ENCODE data around the gene EHD1. TPM values are rescaled to one million over a fixed set of nuclear protein-coding genes. Genes with fewer than 3 reads are reported as not detected.

EHD1 gene
- total and polyA plus RNA-seq, 9 of the 15 experiments (the other 6 are each of a cell fraction or from before 2014, with no cell fraction given): 0.46 to 65.0 (median 16.4) TPM

DNA sequence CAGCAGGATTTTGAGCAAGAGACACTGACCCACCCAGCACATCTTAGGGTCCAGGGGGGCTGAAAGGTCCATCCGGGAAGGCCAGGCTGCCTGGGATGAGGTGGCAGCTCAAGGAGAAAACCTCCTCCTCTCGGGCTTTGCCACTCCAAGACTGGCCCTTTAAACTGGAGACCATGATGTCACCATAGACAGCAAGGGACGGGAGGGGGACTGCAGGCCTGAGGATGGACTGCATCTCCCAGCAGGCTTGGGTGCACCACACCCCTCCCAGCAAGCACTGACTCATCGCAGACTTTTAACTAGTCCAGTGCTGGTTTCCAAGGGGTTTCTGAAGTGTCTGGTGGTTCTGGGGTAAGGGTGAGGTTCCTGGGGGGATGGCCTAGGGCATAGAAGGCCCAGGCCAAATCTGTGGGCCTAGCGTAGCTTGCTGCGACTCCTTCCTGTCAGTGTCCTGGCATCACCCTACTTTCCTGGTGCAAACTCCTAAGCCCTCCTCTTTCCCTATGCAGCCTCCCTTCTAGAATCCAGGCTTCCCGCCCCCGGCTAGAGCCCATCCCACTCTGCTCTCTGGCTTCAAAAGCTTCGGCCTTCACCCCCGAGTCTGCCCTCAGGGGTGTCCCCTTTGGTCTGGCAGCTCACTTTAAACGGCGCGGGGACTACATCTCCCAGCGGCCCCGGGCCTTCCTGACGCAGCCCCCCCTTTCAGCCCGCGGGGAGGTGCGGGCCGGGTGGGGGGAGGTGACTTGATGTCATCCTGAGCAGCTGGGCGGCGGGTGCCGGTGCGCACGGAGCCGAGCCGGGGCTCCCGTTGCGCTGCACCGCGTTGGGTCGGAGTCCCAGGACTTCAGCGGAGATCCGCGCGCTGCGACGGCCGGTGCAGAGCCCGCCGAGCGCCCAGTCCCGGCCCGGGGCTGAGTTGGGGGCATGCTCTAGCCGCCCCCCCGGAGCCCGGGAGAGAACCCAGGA, 45.8 kb upstream of the EHD1 start, which contains the start of gene PPP2R5B (continued):
- TF ChIP-seq, protein P1, sequence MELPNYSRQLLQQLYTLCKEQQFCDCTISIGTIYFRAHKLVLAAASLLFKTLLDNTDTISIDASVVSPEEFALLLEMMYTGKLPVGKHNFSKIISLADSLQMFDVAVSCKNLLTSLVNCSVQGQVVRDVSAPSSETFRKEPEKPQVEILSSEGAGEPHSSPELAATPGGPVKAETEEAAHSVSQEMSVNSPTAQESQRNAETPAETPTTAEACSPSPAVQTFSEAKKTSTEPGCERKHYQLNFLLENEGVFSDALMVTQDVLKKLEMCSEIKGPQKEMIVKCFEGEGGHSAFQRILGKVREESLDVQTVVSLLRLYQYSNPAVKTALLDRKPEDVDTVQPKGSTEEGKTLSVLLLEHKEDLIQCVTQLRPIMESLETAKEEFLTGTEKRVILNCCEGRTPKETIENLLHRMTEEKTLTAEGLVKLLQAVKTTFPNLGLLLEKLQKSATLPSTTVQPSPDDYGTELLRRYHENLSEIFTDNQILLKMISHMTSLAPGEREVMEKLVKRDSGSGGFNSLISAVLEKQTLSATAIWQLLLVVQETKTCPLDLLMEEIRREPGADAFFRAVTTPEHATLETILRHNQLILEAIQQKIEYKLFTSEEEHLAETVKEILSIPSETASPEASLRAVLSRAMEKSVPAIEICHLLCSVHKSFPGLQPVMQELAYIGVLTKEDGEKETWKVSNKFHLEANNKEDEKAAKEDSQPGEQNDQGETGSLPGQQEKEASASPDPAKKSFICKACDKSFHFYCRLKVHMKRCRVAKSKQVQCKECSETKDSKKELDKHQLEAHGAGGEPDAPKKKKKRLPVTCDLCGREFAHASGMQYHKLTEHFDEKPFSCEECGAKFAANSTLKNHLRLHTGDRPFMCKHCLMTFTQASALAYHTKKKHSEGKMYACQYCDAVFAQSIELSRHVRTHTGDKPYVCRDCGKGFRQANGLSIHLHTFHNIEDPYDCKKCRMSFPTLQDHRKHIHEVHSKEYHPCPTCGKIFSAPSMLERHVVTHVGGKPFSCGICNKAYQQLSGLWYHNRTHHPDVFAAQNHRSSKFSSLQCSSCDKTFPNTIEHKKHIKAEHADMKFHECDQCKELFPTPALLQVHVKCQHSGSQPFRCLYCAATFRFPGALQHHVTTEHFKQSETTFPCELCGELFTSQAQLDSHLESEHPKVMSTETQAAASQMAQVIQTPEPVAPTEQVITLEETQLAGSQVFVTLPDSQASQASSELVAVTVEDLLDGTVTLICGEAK (IDR thresholded peaks at IDR 0.05): peak; percentile 76
- TF ChIP-seq, protein P1 (CRISPR knock-in tag; IDR thresholded peaks at IDR 0.05): no peak
- peak in 1 of 2 experiments; percentile 38; a peak in 2 of 4 replicates for TF ChIP-seq RCOR1 (IDR thresholded peaks at IDR 0.05; ENCODE audit: borderline replicate concordance in 1 of 2, low read depth in 2 of 2, low read length in 2 of 2)
- peak; percentile 47 for TF ChIP-seq MEIS2 (IDR thresholded peaks at IDR 0.05; ENCODE audit: partially characterized antibody)
- TF ChIP-seq, protein P2, sequence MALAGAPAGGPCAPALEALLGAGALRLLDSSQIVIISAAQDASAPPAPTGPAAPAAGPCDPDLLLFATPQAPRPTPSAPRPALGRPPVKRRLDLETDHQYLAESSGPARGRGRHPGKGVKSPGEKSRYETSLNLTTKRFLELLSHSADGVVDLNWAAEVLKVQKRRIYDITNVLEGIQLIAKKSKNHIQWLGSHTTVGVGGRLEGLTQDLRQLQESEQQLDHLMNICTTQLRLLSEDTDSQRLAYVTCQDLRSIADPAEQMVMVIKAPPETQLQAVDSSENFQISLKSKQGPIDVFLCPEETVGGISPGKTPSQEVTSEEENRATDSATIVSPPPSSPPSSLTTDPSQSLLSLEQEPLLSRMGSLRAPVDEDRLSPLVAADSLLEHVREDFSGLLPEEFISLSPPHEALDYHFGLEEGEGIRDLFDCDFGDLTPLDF (CRISPR knock-in tag; IDR thresholded peaks at IDR 0.05): peak; percentile 86; the same call in 1 of the 2 replicates
- TF ChIP-seq NFRKB (IDR thresholded peaks at IDR 0.05; ENCODE audit: low read depth): peak; percentile 39; the same call in 1 of the 2 replicates
- TF ChIP-seq SMAD3 (CRISPR knock-in tag; conservative IDR thresholded peaks at IDR 0.05): no peak
- TF ChIP-seq JUN (IDR thresholded peaks at IDR 0.05; ENCODE audit: borderline replicate concordance, low read depth, low read length): peak; percentile 100
- TF ChIP-seq JUN (CRISPR knock-in tag; IDR thresholded peaks at IDR 0.05; ENCODE audit: borderline replicate concordance): peak; percentile 87; the same call in 1 of the 2 replicates
- peak in 1 of 2 experiments; percentile 99; a peak in 2 of 4 replicates for TF ChIP-seq KDM4B (IDR thresholded peaks at IDR 0.05; ENCODE audit: borderline replicate concordance in 2 of 2, low read depth in 1 of 2)
- TF ChIP-seq, protein P3, sequence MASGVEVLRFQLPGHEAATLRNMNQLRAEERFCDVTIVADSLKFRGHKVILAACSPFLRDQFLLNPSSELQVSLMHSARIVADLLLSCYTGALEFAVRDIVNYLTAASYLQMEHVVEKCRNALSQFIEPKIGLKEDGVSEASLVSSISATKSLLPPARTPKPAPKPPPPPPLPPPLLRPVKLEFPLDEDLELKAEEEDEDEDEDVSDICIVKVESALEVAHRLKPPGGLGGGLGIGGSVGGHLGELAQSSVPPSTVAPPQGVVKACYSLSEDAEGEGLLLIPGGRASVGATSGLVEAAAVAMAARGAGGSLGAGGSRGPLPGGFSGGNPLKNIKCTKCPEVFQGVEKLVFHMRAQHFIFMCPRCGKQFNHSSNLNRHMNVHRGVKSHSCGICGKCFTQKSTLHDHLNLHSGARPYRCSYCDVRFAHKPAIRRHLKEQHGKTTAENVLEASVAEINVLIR (CRISPR knock-in tag; IDR thresholded peaks at IDR 0.05): peak; percentile 40; the same call in 1 of the 2 replicates
- peak; percentile 51; the same call in 1 of the 2 replicates for TF ChIP-seq L3MBTL2 (IDR thresholded peaks at IDR 0.05)
- no peak for TF ChIP-seq CBX1 (IDR thresholded peaks at IDR 0.05; ENCODE audit: low read depth)
- 0 out of 2 replicates have a peak, but pooled peaks have one; percentile 59 for TF ChIP-seq MYNN (IDR thresholded peaks at IDR 0.05)
- TF ChIP-seq MYNN (CRISPR knock-in tag; IDR thresholded peaks at IDR 0.05): no peak
- TF ChIP-seq ZNF143 (CRISPR knock-in tag; IDR thresholded peaks at IDR 0.05): peak; percentile 91

Measured in K562 (cell line).